Endodermal cell (in vitro differentiated cells): Measurements from ENCODE around the gene NHLRC3. TPM values are rescaled to one million over a fixed set of nuclear protein-coding genes. Genes with fewer than 3 reads are reported as not detected.

Source experiments
- DNase-seq: peaks from one replicate; pipeline ENCODE4 v3.0.0-alpha.2; 2017
- H3K27ac ChIP-seq: 2 replicates; pipeline ENCODE4 v1.5.1; 2013; ENCODE audit warnings: mild to moderate bottlenecking, low read depth, low read length, moderate library complexity
- H3K27me3 ChIP-seq: 2 replicates; pipeline ENCODE4 v1.6.1; 2013; ENCODE audit warnings: mild to moderate bottlenecking, low read length, moderate library complexity; ENCODE audit not compliant: insufficient read depth, control insufficient read depth, poor library complexity, severe bottlenecking
- H3K36me3 ChIP-seq: 2 replicates; pipeline ENCODE4 v1.7.0; 2013; ENCODE audit warnings: mild to moderate bottlenecking, low read length, moderate library complexity; ENCODE audit not compliant: control insufficient read depth, insufficient read depth
- H3K4me1 ChIP-seq: one replicate; pipeline ENCODE4 v1.7.0; 2013; ENCODE audit warnings: low read length; ENCODE audit not compliant: control insufficient read depth, insufficient read depth
- H3K4me3 ChIP-seq: 2 replicates; pipeline ENCODE4 v1.5.1; 2013; ENCODE audit warnings: mild to moderate bottlenecking, low read length, moderate library complexity
- H3K9ac ChIP-seq: 2 replicates; pipeline ENCODE4 v1.6.1; 2013; ENCODE audit warnings: mild to moderate bottlenecking, low read length, moderate library complexity; ENCODE audit not compliant: poor library complexity, severe bottlenecking; ENCODE audit errors: extremely low read depth
- H3K9me3 ChIP-seq: 2 replicates; pipeline ENCODE4 v1.6.1; 2013; ENCODE audit warnings: mild to moderate bottlenecking, low read length, moderate library complexity; ENCODE audit not compliant: control insufficient read depth
- H3K27ac Mint-ChIP-seq: 2 replicates; pipeline ENCODE4 v1.8.0; 2020; ENCODE audit warnings: mixed read lengths
- H3K27me3 Mint-ChIP-seq: 2 replicates; pipeline ENCODE4 v1.8.0; 2021; ENCODE audit warnings: mild to moderate bottlenecking, mixed read lengths; ENCODE audit not compliant: insufficient read depth
- H3K36me3 Mint-ChIP-seq: 2 replicates; pipeline ENCODE4 v1.8.0; 2020; ENCODE audit warnings: low read depth, mixed read lengths
- H3K4me1 Mint-ChIP-seq: 2 replicates; pipeline ENCODE4 v1.8.0; 2020; ENCODE audit warnings: mixed read lengths
- H3K4me3 Mint-ChIP-seq: 2 replicates; pipeline ENCODE4 v1.8.0; 2020; ENCODE audit warnings: mild to moderate bottlenecking, moderate library complexity, mixed read lengths
- H3K9me3 Mint-ChIP-seq: 2 replicates; pipeline ENCODE4 v1.8.0; 2020; ENCODE audit warnings: mild to moderate bottlenecking, mixed read lengths
- CTCF ChIP-seq: fragments of 200-600 bp; sonication (generic); conservative IDR thresholded peaks from 2 replicates; pipeline ENCODE4 v1.5.0; 2021; ENCODE audit warnings: antibody characterized with exemption, mild to moderate bottlenecking
- WGBS, 2 experiments: methylation state at CpG; one replicate each; pipeline versions ENCODE4 v1.1.5 to v1.1.7; 2013; ENCODE audit warnings: missing lambda C conversion rate in 2 of 2, mixed read lengths in 1 of 2; ENCODE audit not compliant: insufficient coverage in 1 of 2, insufficient read length in 1 of 2; 5-methylcytosine and 5-hydroxymethylcytosine counted together
- long read RNA-seq, 4 experiments: library from polyadenylated mRNA in 2 of 4; library from RNA in 1 of 4; library from capped mRNA in 1 of 4; stranded (forward) in 3 of 4; unstranded in 1 of 4; transcript quantifications; one replicate each; pipeline ENCODE4 v2.0.0, GENCODE V29; 2020 to 2021; ENCODE audit warnings: inconsistent platforms in 1 of 4
- polyA plus RNA-seq, 2 experiments: library from polyadenylated mRNA; stranded (reverse); fragments of 50-300 nt; gene quantifications; one replicate each; pipeline ENCODE4 v1.2.3, GENCODE V29; 2013
- total RNA-seq, 2 donors: library from RNA; stranded (reverse); fragmentation: NEBNext Ultra II Directional in 1 of 2; extraction: Animal tissue kit (Norgen Biotek cat#: 25700) in 1 of 2; gene quantifications; 2 replicates in 1 of 2; 3 replicates in 1 of 2; pipeline ENCODE4 v1.2.1, GENCODE V29; 2021

NHLRC3 gene
- 10 to 100 TPM; 13.7 to 23.4 TPM for total RNA-seq
- 23.2 TPM for polyA plus RNA-seq (2013, experiment 1 of 2)
- polyA plus RNA-seq (2013, experiment 2 of 2) = 18.3 TPM
- long read RNA-seq, experiment 1, partial matches to known transcripts = 2 of 4 reads
- long read RNA-seq, experiment 1, other reads (novel, unspliced or antisense) = 1 of 4 reads
- long read RNA-seq, experiment 2, transcript NHLRC3-202 (7 exons, 3,549 nt) = major isoform, 10 of 30 reads
- long read RNA-seq, experiment 2, transcript NHLRC3-201 (6 exons, 3,275 nt) = minor isoform, 8 of 30 reads
- long read RNA-seq, experiment 2, partial matches to known transcripts = 7 of 30 reads
- long read RNA-seq, experiment 2, other reads (novel, unspliced or antisense) = 5 of 30 reads
- long read RNA-seq, experiment 3, transcript NHLRC3-202 (7 exons, 3,549 nt) = major isoform, 19 of 42 reads
- long read RNA-seq, experiment 3, transcript NHLRC3-201 (6 exons, 3,275 nt) = minor isoform, 6 of 42 reads
- long read RNA-seq, experiment 3, partial matches to known transcripts = 12 of 42 reads
- long read RNA-seq, experiment 3, other reads (novel, unspliced or antisense) = 4 of 42 reads
- long read RNA-seq, experiment 4, partial matches to known transcripts = 18 of 28 reads
- long read RNA-seq, experiment 4, other reads (novel, unspliced or antisense) = 7 of 28 reads

- Mint-ChIP-seq H3K4me3 (peak within 1 kb of the TSS; percentile 90), H3K9me3 (no peaks in the 10 kb centered on the region), H3K27me3 (no peaks in the 10 kb centered on the region), H3K4me1 (peaks cover 29% of the 10 kb centered on the region), H3K27ac (peak within 1 kb of the TSS; percentile 97), H3K36me3 (peaks cover 6% of the 10 kb centered on the region)
- no peaks in the 10 kb centered on the region for H3K27me3 ChIP-seq
- no peaks in the 10 kb centered on the region for H3K9me3 ChIP-seq
- no peaks in the 10 kb centered on the region for H3K36me3 ChIP-seq
- 0% methylated on average over 23 to 41 of the region's 41 CpGs for WGBS, 2 experiments
- peaks cover 3% of the 10 kb centered on the region for H3K4me1 ChIP-seq
- H3K4me3 ChIP-seq = peak within 1 kb of the TSS; percentile 96
- peak; percentile 93 for DNase-seq
- peak within 1 kb of the TSS; percentile 79 for H3K9ac ChIP-seq
- H3K27ac ChIP-seq = peak within 1 kb of the TSS; percentile 89
- TF ChIP-seq CTCF = no peak
Measured at GRCh38 chr13:39037880-39038568, at the start of gene NHLRC3, which contains the start of gene PROSER1. NHLRC3 (plus strand) TSS chr13:39038456; CDS start chr13:39038640, 184 bp downstream. PROSER1 (minus strand) TSS chr13:39038089; CDS start chr13:39037242, 847 bp downstream.

- Histone ChIP-seq H3K36me3 (no peaks in the 10 kb centered on the region), H3K27ac (no peak within 1 kb of the TSS), H3K27me3 (peaks cover 11% of the 10 kb centered on the region), H3K4me1 (no peaks in the 10 kb centered on the region), H3K9ac (no peak within 1 kb of the TSS), H3K9me3 (no peaks in the 10 kb centered on the region), H3K4me3 (no peak within 1 kb of the TSS)
- Mint-ChIP-seq H3K4me3 (no peak within 1 kb of the TSS), H3K4me1 (no peaks in the 10 kb centered on the region), H3K27me3 (no peaks in the 10 kb centered on the region), H3K27ac (no peak within 1 kb of the TSS), H3K9me3 (no peaks in the 10 kb centered on the region), H3K36me3 (no peaks in the 10 kb centered on the region)
- DNase-seq = no peak
- no peak for TF ChIP-seq CTCF
Measured at GRCh38 chr13:38990693-38991092, 47.6 kb upstream of the NHLRC3 start, which contains the start of gene STOML3. STOML3 (minus strand) TSS chr13:38990831; CDS start chr13:38990721, 110 bp downstream.

GRCh38 chr13:38993381-38993780, 44.9 kb upstream of the NHLRC3 start:
- no peaks in the 10 kb centered on the region for H3K4me1 Mint-ChIP-seq
- H3K27ac ChIP-seq = no peak overlapping the region
- no peaks in the 10 kb centered on the region for H3K9me3 Mint-ChIP-seq
- H3K9me3 ChIP-seq = no peaks in the 10 kb centered on the region
- H3K27me3 Mint-ChIP-seq = no peaks in the 10 kb centered on the region
- WGBS, 2 experiments = 82 to 86% methylated on average over 4 of the region's 4 CpGs
- H3K27me3 ChIP-seq = peaks cover 11% of the 10 kb centered on the region
- DNase-seq = no peak
- TF ChIP-seq CTCF = no peak
- no peak overlapping the region for H3K9ac ChIP-seq
- H3K36me3 ChIP-seq = no peaks in the 10 kb centered on the region
- H3K36me3 Mint-ChIP-seq = no peaks in the 10 kb centered on the region
- no peaks in the 10 kb centered on the region for H3K4me1 ChIP-seq
- H3K4me3 ChIP-seq = no peak overlapping the region
- H3K27ac Mint-ChIP-seq = no peak overlapping the region
- H3K4me3 Mint-ChIP-seq = no peak overlapping the region
